ENCODE results near the gene BTBD18.

The BTBD18 gene

DNA sequence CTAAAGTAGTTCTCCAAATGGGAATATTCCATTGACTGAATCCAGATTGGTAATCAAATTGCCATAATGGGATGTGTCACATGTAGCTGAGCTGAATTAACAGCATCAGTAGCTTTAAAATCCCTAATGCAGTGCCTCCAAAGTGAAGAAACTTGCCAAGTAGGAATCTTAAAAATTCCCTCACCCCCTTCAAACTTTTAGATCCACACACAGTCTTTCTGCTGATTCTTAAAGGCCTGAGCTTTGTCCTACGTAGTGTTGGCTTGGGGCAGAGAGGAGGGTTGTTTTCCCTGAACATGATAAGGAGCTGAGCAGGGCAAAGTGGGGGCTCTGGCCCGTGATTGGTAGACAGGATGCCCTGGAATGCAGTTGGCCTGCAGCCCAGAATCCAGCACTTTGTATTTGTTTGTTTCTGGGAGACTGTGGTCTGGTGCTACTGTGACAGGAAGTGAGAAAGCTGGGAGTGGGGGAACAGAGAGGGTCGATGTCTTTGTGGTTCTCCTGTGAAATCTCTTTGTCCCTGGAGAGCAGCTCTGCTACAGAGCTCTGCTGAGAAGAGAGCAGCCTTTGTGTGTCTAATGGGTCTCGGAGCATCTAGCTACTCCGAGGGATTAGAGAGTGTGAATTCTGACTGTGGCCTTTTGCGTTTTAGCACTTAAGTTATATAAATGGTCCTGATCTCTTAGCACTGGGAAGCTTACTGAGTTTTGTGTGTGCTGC lies 26.9 kb upstream of the BTBD18 start:
- TF ChIP-seq, protein P1, sequence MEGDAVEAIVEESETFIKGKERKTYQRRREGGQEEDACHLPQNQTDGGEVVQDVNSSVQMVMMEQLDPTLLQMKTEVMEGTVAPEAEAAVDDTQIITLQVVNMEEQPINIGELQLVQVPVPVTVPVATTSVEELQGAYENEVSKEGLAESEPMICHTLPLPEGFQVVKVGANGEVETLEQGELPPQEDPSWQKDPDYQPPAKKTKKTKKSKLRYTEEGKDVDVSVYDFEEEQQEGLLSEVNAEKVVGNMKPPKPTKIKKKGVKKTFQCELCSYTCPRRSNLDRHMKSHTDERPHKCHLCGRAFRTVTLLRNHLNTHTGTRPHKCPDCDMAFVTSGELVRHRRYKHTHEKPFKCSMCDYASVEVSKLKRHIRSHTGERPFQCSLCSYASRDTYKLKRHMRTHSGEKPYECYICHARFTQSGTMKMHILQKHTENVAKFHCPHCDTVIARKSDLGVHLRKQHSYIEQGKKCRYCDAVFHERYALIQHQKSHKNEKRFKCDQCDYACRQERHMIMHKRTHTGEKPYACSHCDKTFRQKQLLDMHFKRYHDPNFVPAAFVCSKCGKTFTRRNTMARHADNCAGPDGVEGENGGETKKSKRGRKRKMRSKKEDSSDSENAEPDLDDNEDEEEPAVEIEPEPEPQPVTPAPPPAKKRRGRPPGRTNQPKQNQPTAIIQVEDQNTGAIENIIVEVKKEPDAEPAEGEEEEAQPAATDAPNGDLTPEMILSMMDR (IDR thresholded peaks at IDR 0.05; ENCODE audit: insufficient read depth, low read length) = no peak
- no peak for TF ChIP-seq GABPA (IDR thresholded peaks at IDR 0.05; ENCODE audit: low read depth)
- no peak for DNase-seq (ENCODE audit: low read depth in 1 of 2, low spot score in 1 of 2)
- no peak overlapping the region for H3K27ac ChIP-seq (replicated peaks)
- H3K27me3 ChIP-seq (ENCODE audit: insufficient read depth, poor library complexity, severe bottlenecking) = no peaks in the 10 kb centered on the region
- no peak overlapping the region for H3K4me3 ChIP-seq (replicated peaks; ENCODE audit: insufficient read depth, low read length)

DNA sequence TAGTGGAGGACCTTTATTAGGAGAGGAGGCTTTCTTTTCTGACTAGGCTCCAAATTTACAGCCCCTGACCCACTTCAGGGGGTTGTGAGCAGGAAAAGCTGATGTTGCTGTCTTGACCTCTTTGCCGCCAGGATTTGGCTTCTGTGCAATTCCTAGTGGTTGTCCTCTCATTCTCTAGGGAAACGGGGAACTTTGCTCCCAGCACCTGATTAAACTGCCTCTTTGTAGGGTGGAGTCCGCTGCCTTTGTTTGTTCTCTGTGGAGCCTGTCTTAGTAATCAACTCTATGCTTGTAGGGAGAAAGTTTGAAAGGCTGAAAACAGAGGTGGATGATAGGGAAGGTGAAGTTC lies 26.3 kb upstream of the BTBD18 start:
- no peak for DNase-seq (ENCODE audit: low read depth in 1 of 2, low spot score in 1 of 2)
- H3K27ac ChIP-seq (replicated peaks) = no peak overlapping the region
- no peak overlapping the region for H3K4me3 ChIP-seq (replicated peaks; ENCODE audit: insufficient read depth, low read length)
- TF ChIP-seq, protein P2, sequence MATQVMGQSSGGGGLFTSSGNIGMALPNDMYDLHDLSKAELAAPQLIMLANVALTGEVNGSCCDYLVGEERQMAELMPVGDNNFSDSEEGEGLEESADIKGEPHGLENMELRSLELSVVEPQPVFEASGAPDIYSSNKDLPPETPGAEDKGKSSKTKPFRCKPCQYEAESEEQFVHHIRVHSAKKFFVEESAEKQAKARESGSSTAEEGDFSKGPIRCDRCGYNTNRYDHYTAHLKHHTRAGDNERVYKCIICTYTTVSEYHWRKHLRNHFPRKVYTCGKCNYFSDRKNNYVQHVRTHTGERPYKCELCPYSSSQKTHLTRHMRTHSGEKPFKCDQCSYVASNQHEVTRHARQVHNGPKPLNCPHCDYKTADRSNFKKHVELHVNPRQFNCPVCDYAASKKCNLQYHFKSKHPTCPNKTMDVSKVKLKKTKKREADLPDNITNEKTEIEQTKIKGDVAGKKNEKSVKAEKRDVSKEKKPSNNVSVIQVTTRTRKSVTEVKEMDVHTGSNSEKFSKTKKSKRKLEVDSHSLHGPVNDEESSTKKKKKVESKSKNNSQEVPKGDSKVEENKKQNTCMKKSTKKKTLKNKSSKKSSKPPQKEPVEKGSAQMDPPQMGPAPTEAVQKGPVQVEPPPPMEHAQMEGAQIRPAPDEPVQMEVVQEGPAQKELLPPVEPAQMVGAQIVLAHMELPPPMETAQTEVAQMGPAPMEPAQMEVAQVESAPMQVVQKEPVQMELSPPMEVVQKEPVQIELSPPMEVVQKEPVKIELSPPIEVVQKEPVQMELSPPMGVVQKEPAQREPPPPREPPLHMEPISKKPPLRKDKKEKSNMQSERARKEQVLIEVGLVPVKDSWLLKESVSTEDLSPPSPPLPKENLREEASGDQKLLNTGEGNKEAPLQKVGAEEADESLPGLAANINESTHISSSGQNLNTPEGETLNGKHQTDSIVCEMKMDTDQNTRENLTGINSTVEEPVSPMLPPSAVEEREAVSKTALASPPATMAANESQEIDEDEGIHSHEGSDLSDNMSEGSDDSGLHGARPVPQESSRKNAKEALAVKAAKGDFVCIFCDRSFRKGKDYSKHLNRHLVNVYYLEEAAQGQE (IDR thresholded peaks at IDR 0.05; ENCODE audit: insufficient replicate concordance, low read depth) = no peak
- TF ChIP-seq GABPA (IDR thresholded peaks at IDR 0.05; ENCODE audit: low read depth) = no peak
- TF ChIP-seq, protein P1 (IDR thresholded peaks at IDR 0.05; ENCODE audit: insufficient read depth, low read length) = no peak
- no peak for TF ChIP-seq POLR2AphosphoS5 (IDR thresholded peaks at IDR 0.05; ENCODE audit: low read depth)
- no peaks in the 10 kb centered on the region for H3K27me3 ChIP-seq (ENCODE audit: insufficient read depth, poor library complexity, severe bottlenecking)

DNA sequence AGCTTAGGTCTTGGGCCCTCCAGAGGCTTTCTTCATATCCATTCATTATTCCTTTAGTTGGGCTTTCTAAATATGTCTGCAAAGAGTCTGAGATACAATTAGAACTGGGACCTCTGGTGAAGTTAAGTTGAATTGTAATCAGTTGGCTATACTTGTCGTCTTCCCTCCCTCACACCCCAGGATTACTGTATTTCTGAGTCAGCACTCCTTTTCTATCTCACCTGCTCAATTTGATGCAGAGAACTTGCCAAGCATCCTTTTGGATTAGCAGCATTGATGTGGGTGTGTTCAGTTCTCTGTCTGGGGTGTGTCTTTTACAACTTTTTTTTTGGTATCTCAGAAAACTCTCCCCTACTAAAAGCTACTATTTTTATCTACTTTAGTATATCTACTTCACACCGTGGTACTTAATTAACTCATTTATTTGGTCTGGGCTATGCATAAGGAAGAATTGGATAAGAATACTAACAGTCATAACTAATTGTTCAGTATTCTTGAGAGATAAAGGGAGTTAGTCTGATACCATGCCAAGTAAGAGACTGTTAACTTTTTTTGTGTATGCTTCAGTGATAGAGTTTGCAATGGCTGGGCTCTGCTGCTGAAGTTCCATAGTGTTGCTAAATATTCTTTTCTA lies 25.1 kb upstream of the BTBD18 start:
- no peak for DNase-seq (ENCODE audit: low read depth in 1 of 2, low spot score in 1 of 2)
- H3K27ac ChIP-seq (replicated peaks) = no peak overlapping the region
- TF ChIP-seq, protein P2 (IDR thresholded peaks at IDR 0.05; ENCODE audit: insufficient replicate concordance, low read depth) = no peak
- H3K4me3 ChIP-seq (replicated peaks; ENCODE audit: insufficient read depth, low read length) = no peak overlapping the region
- no peaks in the 10 kb centered on the region for H3K27me3 ChIP-seq (ENCODE audit: insufficient read depth, poor library complexity, severe bottlenecking)

DNA sequence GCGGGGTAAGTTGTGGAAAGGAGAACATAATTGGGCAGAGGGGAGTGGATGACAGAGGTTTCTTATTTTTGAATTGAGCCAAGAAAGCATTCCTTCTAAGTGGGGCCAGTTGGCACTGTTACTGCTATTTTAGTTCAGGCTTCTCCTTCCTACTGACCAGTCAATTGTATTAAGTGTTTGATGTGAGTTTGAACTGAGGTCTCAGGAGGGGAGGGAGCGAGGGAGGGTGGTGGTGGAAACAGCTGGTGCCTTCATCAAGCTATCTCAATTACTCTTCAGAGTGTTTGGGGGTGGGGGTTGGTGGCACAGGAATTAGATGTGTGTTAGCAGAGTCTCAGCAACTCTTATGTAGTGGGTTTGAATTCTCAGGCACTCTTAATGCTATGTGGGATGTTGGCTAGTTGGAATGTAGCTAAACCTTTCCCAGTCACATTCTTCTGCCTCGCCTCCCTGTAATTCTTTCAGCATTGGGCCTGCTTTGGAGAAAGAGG lies 24.5 kb upstream of the BTBD18 start:
- TF ChIP-seq, protein P1 (IDR thresholded peaks at IDR 0.05; ENCODE audit: insufficient read depth, low read length) = no peak
- TF ChIP-seq, protein P2 (IDR thresholded peaks at IDR 0.05; ENCODE audit: insufficient replicate concordance, low read depth) = no peak
- no peak for TF ChIP-seq POLR2AphosphoS5 (IDR thresholded peaks at IDR 0.05; ENCODE audit: low read depth)
- no peak for TF ChIP-seq GABPA (IDR thresholded peaks at IDR 0.05; ENCODE audit: low read depth)
- TF ChIP-seq SPI1 (IDR thresholded peaks at IDR 0.05; ENCODE audit: borderline replicate concordance, low read depth) = no peak
- no peak for DNase-seq (ENCODE audit: low read depth in 1 of 2, low spot score in 1 of 2)
- Histone ChIP-seq H3K4me3 (replicated peaks; ENCODE audit: insufficient read depth, low read length) (no peak overlapping the region), H3K27me3 (ENCODE audit: insufficient read depth, poor library complexity, severe bottlenecking) (no peaks in the 10 kb centered on the region), H3K27ac (replicated peaks) (no peak overlapping the region)

Measured in HL-60 (cell line).